Measurements from ENCODE around the gene KIDINS220. TPM values are rescaled to one million over a fixed set of nuclear protein-coding genes. Genes with fewer than 3 reads are reported as not detected.

The KIDINS220 gene
- total RNA-seq, 1 donor from 2014 or later: 68.2 TPM

- TF ChIP-seq CTCF (IDR thresholded peaks at IDR 0.05): no peak
- Mint-ChIP-seq H3K27me3 (ENCODE audit: low read depth) (no peaks in the 10 kb centered on the region), H3K36me3 (ENCODE audit: low read depth) (peaks cover 35% of the 10 kb centered on the region), H3K4me1 (ENCODE audit: low read depth) (no peaks in the 10 kb centered on the region), H3K9me3 (ENCODE audit: low read depth) (no peaks in the 10 kb centered on the region), H3K4me3 (ENCODE audit: unreplicated experiment) (no peak overlapping the region), H3K27ac (ENCODE audit: unreplicated experiment) (no peak overlapping the region)
- DNase-seq (ENCODE audit: low spot score): no peak
Observed at GRCh38 chr2:8728305-8729015, 109.0 kb downstream of the KIDINS220 start.

- H3K4me3 Mint-ChIP-seq (ENCODE audit: unreplicated experiment): no peak overlapping the region
- no peaks in the 10 kb centered on the region for H3K4me1 Mint-ChIP-seq (ENCODE audit: low read depth)
- DNase-seq (ENCODE audit: low spot score): no peak
- no peak for TF ChIP-seq CTCF (IDR thresholded peaks at IDR 0.05)
- H3K36me3 Mint-ChIP-seq (ENCODE audit: low read depth): peaks cover 20% of the 10 kb centered on the region
- H3K9me3 Mint-ChIP-seq (ENCODE audit: low read depth): no peaks in the 10 kb centered on the region
- H3K27me3 Mint-ChIP-seq (ENCODE audit: low read depth): no peaks in the 10 kb centered on the region
- H3K27ac Mint-ChIP-seq (ENCODE audit: unreplicated experiment): no peak overlapping the region
Observed at GRCh38 chr2:8725838-8726237, 111.6 kb downstream of the KIDINS220 start.

- Mint-ChIP-seq H3K9me3 (ENCODE audit: low read depth) (no peaks in the 10 kb centered on the region), H3K4me3 (ENCODE audit: unreplicated experiment) (no peak overlapping the region), H3K27me3 (ENCODE audit: low read depth) (no peaks in the 10 kb centered on the region), H3K27ac (ENCODE audit: unreplicated experiment) (no peak overlapping the region), H3K4me1 (ENCODE audit: low read depth) (no peaks in the 10 kb centered on the region), H3K36me3 (ENCODE audit: low read depth) (peaks cover 6% of the 10 kb centered on the region)
- TF ChIP-seq CTCF (IDR thresholded peaks at IDR 0.05): no peak
- DNase-seq (ENCODE audit: low spot score): no peak
Observed at GRCh38 chr2:8722986-8723385, 114.4 kb downstream of the KIDINS220 start.

- no peak for TF ChIP-seq CTCF (IDR thresholded peaks at IDR 0.05)
- H3K4me3 Mint-ChIP-seq (ENCODE audit: unreplicated experiment): no peak overlapping the region
- no peak for DNase-seq (ENCODE audit: low spot score)
- H3K4me1 Mint-ChIP-seq (ENCODE audit: low read depth): no peaks in the 10 kb centered on the region
- no peaks in the 10 kb centered on the region for H3K27me3 Mint-ChIP-seq (ENCODE audit: low read depth)
- no peak overlapping the region for H3K27ac Mint-ChIP-seq (ENCODE audit: unreplicated experiment)
- no peaks in the 10 kb centered on the region for H3K9me3 Mint-ChIP-seq (ENCODE audit: low read depth)
- peaks cover 6% of the 10 kb centered on the region for H3K36me3 Mint-ChIP-seq (ENCODE audit: low read depth)
Observed at GRCh38 chr2:8721410-8721809, 116.0 kb downstream of the KIDINS220 start.

GRCh38 chr2:8720741-8721140, 116.7 kb downstream of the KIDINS220 start:
- H3K9me3 Mint-ChIP-seq (ENCODE audit: low read depth): peaks cover 5% of the 10 kb centered on the region
- H3K27me3 Mint-ChIP-seq (ENCODE audit: low read depth): no peaks in the 10 kb centered on the region
- no peaks in the 10 kb centered on the region for H3K4me1 Mint-ChIP-seq (ENCODE audit: low read depth)
- DNase-seq (ENCODE audit: low spot score): no peak
- no peak for TF ChIP-seq CTCF (IDR thresholded peaks at IDR 0.05)
- peaks cover 6% of the 10 kb centered on the region for H3K36me3 Mint-ChIP-seq (ENCODE audit: low read depth)
- no peak overlapping the region for H3K4me3 Mint-ChIP-seq (ENCODE audit: unreplicated experiment)
- H3K27ac Mint-ChIP-seq (ENCODE audit: unreplicated experiment): no peak overlapping the region
